ENCODE data around the gene LTBR.

DNA sequence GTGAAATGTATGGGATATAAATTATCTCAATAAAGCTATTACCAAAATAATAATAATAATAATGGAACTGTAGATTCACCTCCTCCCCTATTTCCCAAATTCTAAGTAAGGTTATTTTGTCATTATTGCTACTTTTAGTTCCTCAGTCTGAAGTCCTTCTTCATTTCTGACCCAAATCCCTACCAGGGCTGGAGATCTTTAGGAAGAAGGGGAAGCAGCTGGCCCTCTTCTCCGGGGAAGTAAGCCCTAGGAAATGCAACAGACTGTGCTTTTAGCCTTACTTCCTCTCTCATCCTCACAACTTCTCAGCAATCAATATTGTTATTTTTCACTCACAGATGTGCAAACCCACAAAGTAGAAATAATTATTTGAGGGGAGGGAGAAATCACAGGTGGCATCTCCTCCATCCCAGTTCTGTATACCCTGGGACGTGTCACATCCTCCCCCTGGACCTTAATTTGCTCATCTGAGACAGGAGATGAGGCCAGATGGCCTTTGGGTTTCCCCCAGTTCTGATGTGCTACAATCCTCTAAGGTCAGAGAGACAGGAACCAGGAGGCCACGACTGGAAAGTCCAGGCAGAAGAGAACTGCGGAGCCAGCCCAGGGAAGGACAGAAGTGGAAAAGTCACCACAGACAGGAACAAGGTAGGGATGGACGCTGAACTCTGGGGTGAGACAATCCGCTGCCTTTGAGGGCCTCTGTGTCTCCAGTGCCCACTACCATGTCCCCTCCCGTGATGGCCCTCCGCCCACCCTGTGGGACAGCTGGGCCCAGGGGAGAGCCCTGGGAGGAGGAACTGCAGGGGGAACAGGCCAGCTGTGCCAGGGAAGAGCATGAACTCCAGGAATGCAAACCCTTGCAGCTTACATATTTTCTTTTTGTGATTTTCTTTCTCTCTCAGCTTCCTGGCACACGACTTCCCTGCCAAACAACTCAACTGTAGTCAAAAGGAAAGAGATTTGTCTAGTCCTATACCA, 31.5 kb upstream of the LTBR start:
- TF ChIP-seq ZNF622 (IDR thresholded peaks at IDR 0.05) (no peak), BMI1 (IDR thresholded peaks at IDR 0.05; ENCODE audit: borderline replicate concordance) (no peak), TARDBP (IDR thresholded peaks at IDR 0.05; ENCODE audit: borderline replicate concordance) (no peak), MXI1 (IDR thresholded peaks at IDR 0.05; ENCODE audit: low read depth, low read length) (no peak), SP1 (IDR thresholded peaks at IDR 0.05; ENCODE audit: low read depth, low read length) (no peak)
- TF ChIP-seq, protein P1, sequence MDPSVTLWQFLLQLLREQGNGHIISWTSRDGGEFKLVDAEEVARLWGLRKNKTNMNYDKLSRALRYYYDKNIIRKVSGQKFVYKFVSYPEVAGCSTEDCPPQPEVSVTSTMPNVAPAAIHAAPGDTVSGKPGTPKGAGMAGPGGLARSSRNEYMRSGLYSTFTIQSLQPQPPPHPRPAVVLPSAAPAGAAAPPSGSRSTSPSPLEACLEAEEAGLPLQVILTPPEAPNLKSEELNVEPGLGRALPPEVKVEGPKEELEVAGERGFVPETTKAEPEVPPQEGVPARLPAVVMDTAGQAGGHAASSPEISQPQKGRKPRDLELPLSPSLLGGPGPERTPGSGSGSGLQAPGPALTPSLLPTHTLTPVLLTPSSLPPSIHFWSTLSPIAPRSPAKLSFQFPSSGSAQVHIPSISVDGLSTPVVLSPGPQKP (IDR thresholded peaks at IDR 0.05; ENCODE audit: low read depth, low read length), result no peak
- TF ChIP-seq, protein P2, sequence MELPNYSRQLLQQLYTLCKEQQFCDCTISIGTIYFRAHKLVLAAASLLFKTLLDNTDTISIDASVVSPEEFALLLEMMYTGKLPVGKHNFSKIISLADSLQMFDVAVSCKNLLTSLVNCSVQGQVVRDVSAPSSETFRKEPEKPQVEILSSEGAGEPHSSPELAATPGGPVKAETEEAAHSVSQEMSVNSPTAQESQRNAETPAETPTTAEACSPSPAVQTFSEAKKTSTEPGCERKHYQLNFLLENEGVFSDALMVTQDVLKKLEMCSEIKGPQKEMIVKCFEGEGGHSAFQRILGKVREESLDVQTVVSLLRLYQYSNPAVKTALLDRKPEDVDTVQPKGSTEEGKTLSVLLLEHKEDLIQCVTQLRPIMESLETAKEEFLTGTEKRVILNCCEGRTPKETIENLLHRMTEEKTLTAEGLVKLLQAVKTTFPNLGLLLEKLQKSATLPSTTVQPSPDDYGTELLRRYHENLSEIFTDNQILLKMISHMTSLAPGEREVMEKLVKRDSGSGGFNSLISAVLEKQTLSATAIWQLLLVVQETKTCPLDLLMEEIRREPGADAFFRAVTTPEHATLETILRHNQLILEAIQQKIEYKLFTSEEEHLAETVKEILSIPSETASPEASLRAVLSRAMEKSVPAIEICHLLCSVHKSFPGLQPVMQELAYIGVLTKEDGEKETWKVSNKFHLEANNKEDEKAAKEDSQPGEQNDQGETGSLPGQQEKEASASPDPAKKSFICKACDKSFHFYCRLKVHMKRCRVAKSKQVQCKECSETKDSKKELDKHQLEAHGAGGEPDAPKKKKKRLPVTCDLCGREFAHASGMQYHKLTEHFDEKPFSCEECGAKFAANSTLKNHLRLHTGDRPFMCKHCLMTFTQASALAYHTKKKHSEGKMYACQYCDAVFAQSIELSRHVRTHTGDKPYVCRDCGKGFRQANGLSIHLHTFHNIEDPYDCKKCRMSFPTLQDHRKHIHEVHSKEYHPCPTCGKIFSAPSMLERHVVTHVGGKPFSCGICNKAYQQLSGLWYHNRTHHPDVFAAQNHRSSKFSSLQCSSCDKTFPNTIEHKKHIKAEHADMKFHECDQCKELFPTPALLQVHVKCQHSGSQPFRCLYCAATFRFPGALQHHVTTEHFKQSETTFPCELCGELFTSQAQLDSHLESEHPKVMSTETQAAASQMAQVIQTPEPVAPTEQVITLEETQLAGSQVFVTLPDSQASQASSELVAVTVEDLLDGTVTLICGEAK (IDR thresholded peaks at IDR 0.05; ENCODE audit: borderline replicate concordance), result no peak
- TF ChIP-seq, protein P3, sequence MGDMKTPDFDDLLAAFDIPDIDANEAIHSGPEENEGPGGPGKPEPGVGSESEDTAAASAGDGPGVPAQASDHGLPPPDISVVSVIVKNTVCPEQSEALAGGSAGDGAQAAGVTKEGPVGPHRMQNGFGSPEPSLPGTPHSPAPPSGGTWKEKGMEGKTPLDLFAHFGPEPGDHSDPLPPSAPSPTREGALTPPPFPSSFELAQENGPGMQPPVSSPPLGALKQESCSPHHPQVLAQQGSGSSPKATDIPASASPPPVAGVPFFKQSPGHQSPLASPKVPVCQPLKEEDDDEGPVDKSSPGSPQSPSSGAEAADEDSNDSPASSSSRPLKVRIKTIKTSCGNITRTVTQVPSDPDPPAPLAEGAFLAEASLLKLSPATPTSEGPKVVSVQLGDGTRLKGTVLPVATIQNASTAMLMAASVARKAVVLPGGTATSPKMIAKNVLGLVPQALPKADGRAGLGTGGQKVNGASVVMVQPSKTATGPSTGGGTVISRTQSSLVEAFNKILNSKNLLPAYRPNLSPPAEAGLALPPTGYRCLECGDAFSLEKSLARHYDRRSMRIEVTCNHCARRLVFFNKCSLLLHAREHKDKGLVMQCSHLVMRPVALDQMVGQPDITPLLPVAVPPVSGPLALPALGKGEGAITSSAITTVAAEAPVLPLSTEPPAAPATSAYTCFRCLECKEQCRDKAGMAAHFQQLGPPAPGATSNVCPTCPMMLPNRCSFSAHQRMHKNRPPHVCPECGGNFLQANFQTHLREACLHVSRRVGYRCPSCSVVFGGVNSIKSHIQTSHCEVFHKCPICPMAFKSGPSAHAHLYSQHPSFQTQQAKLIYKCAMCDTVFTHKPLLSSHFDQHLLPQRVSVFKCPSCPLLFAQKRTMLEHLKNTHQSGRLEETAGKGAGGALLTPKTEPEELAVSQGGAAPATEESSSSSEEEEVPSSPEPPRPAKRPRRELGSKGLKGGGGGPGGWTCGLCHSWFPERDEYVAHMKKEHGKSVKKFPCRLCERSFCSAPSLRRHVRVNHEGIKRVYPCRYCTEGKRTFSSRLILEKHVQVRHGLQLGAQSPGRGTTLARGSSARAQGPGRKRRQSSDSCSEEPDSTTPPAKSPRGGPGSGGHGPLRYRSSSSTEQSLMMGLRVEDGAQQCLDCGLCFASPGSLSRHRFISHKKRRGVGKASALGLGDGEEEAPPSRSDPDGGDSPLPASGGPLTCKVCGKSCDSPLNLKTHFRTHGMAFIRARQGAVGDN (IDR thresholded peaks at IDR 0.05), result no peak
- TF ChIP-seq, protein P4, sequence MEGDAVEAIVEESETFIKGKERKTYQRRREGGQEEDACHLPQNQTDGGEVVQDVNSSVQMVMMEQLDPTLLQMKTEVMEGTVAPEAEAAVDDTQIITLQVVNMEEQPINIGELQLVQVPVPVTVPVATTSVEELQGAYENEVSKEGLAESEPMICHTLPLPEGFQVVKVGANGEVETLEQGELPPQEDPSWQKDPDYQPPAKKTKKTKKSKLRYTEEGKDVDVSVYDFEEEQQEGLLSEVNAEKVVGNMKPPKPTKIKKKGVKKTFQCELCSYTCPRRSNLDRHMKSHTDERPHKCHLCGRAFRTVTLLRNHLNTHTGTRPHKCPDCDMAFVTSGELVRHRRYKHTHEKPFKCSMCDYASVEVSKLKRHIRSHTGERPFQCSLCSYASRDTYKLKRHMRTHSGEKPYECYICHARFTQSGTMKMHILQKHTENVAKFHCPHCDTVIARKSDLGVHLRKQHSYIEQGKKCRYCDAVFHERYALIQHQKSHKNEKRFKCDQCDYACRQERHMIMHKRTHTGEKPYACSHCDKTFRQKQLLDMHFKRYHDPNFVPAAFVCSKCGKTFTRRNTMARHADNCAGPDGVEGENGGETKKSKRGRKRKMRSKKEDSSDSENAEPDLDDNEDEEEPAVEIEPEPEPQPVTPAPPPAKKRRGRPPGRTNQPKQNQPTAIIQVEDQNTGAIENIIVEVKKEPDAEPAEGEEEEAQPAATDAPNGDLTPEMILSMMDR (IDR thresholded peaks at IDR 0.05 in 2 of 3, conservative IDR thresholded peaks at IDR 0.05 in 1 of 3; ENCODE audit: control insufficient read depth in 2 of 3, extremely low read depth in 1 of 3, insufficient read depth in 1 of 3, low read depth in 3 of 3, low read length in 3 of 3), result no peak

Data from GM12878 (cell line).